ENCODE measurements around the gene INSL3.

DNA sequence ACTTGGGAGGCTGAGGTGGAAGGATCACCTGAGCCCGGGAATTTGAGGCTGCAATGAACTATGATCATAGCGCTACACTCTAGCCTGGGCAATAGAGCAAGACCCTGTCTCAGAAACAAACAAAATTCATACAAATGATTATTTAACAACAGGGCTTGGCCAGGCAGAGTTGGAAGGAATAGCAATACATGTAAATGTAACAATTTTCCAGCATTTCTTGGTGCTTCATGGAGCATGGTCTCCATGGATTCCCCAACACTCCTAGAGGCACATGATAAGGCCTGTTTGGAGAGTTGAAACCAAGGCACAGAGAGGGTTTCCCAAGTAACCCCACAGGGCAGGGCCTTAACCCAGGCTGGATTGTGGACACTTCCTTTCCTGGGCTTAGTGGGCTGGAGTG is 10.2 kb downstream of the INSL3 start:
- TF ChIP-seq, protein P1, sequence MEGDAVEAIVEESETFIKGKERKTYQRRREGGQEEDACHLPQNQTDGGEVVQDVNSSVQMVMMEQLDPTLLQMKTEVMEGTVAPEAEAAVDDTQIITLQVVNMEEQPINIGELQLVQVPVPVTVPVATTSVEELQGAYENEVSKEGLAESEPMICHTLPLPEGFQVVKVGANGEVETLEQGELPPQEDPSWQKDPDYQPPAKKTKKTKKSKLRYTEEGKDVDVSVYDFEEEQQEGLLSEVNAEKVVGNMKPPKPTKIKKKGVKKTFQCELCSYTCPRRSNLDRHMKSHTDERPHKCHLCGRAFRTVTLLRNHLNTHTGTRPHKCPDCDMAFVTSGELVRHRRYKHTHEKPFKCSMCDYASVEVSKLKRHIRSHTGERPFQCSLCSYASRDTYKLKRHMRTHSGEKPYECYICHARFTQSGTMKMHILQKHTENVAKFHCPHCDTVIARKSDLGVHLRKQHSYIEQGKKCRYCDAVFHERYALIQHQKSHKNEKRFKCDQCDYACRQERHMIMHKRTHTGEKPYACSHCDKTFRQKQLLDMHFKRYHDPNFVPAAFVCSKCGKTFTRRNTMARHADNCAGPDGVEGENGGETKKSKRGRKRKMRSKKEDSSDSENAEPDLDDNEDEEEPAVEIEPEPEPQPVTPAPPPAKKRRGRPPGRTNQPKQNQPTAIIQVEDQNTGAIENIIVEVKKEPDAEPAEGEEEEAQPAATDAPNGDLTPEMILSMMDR (IDR thresholded peaks at IDR 0.05) = no peak
- TF ChIP-seq POLR2AphosphoS5 (IDR thresholded peaks at IDR 0.05) (no peak), POLR2A (IDR thresholded peaks at IDR 0.05) (no peak)

All from upper lobe of left lung (tissue), 4 donors.